Gastroesophageal sphincter (tissue), 4 donors: Measurements from ENCODE around the gene PHC2. TPM values are rescaled to one million over a fixed set of nuclear protein-coding genes. Genes with fewer than 3 reads are reported as not detected.
"Not testable (repeated sequence)": the region's sequence is repeated elsewhere in the genome, so short reads cannot be mapped to it uniquely, and the experiment has no call there.

Source experiments
- ATAC-seq: fragments of 150-250 bp; one replicate; pipeline ENCODE4 v1.9.1; 2016; ENCODE audit warnings: mild to moderate bottlenecking, moderate library complexity
- H3K27ac ChIP-seq, 4 donors: fragments of 200-600 bp; sonication (generic) in 3 of 4; 1 replicate in 3 of 4; 2 replicates in 1 of 4; pipeline ENCODE4 v1.5.1; 2016 to 2019
- H3K27me3 ChIP-seq: fragments of 200-600 bp; sonication (generic); one replicate; pipeline ENCODE4 v1.5.1; 2019
- H3K36me3 ChIP-seq, 2 donors: fragments of 200-600 bp; sonication (generic); one replicate each; pipeline ENCODE4 v1.5.1; 2019; ENCODE audit warnings: control low read depth in 1 of 2
- H3K4me1 ChIP-seq, 3 donors: fragments of 200-600 bp; sonication (generic); 1 replicate in 2 of 3; 2 replicates in 1 of 3; pipeline ENCODE4 v1.5.1; 2016 to 2019; ENCODE audit warnings: control low read depth in 2 of 3
- H3K4me3 ChIP-seq, 2 donors: fragments of 200-600 bp; sonication (generic); one replicate each; pipeline ENCODE4 v1.5.1; 2019; ENCODE audit warnings: mild to moderate bottlenecking in 1 of 2, moderate library complexity in 1 of 2
- H3K9me3 ChIP-seq, 3 donors: fragments of 200-600 bp; sonication (generic); one replicate each; pipeline ENCODE4 v1.5.1; 2017 to 2019; ENCODE audit warnings: control low read depth in 2 of 3
- CTCF ChIP-seq, 4 experiments: fragments of 200-600 bp in 2 of 4; fragments of 450-650 bp in 2 of 4; sonication (generic) in 1 of 4; IDR thresholded peaks; one replicate each; pipeline ENCODE4 v1.5.1; 2017 to 2019; ENCODE audit warnings: antibody characterized with exemption in 4 of 4, mild to moderate bottlenecking in 2 of 4, moderate library complexity in 2 of 4
- EP300 ChIP-seq: sonication (generic); formaldehyde crosslinking; IDR thresholded peaks from one replicate; pipeline ENCODE4 v1.6.1; 2017; ENCODE audit warnings: antibody characterized with exemption, mild to moderate bottlenecking
- POLR2A ChIP-seq, 2 donors: fragments of 450-650 bp; IDR thresholded peaks; one replicate each; pipeline ENCODE4 v1.6.1; 2017; ENCODE audit warnings: antibody characterized with exemption in 2 of 2, mild to moderate bottlenecking in 2 of 2, moderate library complexity in 1 of 2
- POLR2AphosphoS5 ChIP-seq: sonication (generic); formaldehyde crosslinking; IDR thresholded peaks from one replicate; pipeline ENCODE4 v1.6.1; 2017; ENCODE audit warnings: antibody characterized with exemption
- WGBS, 2 donors: methylation state at CpG; one replicate each; pipeline ENCODE4 v1.1.5; 2018; ENCODE audit warnings: low coverage in 1 of 2; 5-methylcytosine and 5-hydroxymethylcytosine counted together
- total RNA-seq, 4 donors: library from RNA; depleted of rRNA; stranded (reverse); fragments of >200 nt; gene quantifications; one replicate each; pipeline ENCODE4 v1.1.0, GENCODE V29; 2016

Gene PHC2
- total RNA-seq, 4 donors from 2014 or later, result 99.8 to 223 (median 181) TPM

DNA sequence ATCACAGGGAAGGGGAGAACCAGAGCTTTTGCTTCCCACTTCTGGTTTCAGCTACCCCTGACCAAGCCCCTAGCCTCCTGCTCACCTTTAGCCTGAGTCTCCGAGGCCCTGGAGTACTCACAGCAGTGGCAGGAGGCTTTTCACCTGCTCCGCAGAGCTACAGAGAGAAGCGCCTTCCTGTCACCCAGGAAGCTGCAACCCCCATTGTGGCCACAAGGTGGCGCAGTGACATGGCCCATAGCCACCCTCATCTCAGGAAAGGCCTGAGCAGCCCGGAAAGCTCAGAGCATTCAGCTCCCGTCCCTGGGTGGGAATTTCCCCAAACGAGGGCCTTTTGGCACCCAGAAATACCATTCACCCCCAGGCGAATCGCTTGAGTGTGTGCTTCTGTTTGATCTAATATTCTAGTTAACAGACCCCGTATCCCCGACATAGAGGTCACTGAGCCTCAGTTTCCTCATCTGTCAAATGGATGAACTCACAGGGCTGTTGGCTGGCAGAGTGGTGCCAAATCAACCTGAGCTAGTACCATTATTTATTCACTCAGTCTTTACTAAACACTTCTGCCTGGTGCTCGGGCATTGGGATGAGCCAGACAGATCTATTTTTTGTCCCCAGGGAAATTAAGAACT is 135.3 kb downstream of the PHC2 start:
- ATAC-seq, result peak; percentile 80
- 37 to 70% methylated on average over 3 to 8 of the region's 12 CpGs for WGBS, 2 donors
- no peak overlapping the region for H3K4me3 ChIP-seq
- H3K27me3 ChIP-seq, result no peaks in the 10 kb centered on the region
- peaks cover 0 to 63% of the 10 kb centered on the region in 2 donors for H3K36me3 ChIP-seq
- peaks cover 0 to 53% (median 11%) of the 10 kb centered on the region in 3 donors for H3K4me1 ChIP-seq
- peak overlapping the region in 3 of 4 donors; percentile 46 to 73 (median 67) for H3K27ac ChIP-seq
- no peaks in the 10 kb centered on the region for H3K9me3 ChIP-seq
- TF ChIP-seq CTCF (IDR thresholded peaks at IDR 0.05) (peak; percentile 98 to 99 (median 99)), POLR2AphosphoS5 (peak; percentile 73), EP300 (no peak), POLR2A (IDR thresholded peaks at IDR 0.05) (no peak)

GRCh38 chr1:33295023-33295422 is 135.9 kb downstream of the PHC2 start:
- peak overlapping the region in 3 of 4 donors; percentile 46 to 73 (median 67) for H3K27ac ChIP-seq
- ATAC-seq, result no peak
- TF ChIP-seq EP300 (no peak), POLR2AphosphoS5 (no peak), POLR2A (IDR thresholded peaks at IDR 0.05) (no peak)

GRCh38 chr1:33294071-33295010 is 136.6 kb downstream of the PHC2 start:
- Histone ChIP-seq H3K27me3 (no peaks in the 10 kb centered on the region), H3K4me3 (no peak overlapping the region), H3K36me3 (peaks cover 0 to 64% of the 10 kb centered on the region in 2 donors), H3K9me3 (no peaks in the 10 kb centered on the region), H3K4me1 (peaks cover 0 to 50% (median 10%) of the 10 kb centered on the region in 3 donors), H3K27ac (peak overlapping the region in 2 of 4 donors; percentile 67 to 73)
- ATAC-seq, result no peak
- WGBS, 2 donors, result 77 to 78% methylated on average over 4 to 5 of the region's 13 CpGs
- TF ChIP-seq POLR2A (IDR thresholded peaks at IDR 0.05) (no peak), CTCF (IDR thresholded peaks at IDR 0.05) (no peak), EP300 (no peak), POLR2AphosphoS5 (no peak)

More at GRCh38 chr1:33295023-33295422, 135.9 kb downstream of the PHC2 start:
- peaks cover 0 to 48% (median 10%) of the 10 kb centered on the region in 3 donors for H3K4me1 ChIP-seq
- H3K9me3 ChIP-seq, result no peaks in the 10 kb centered on the region
- H3K4me3 ChIP-seq, result no peak overlapping the region
- peaks cover 0 to 64% of the 10 kb centered on the region in 2 donors for H3K36me3 ChIP-seq
- H3K27me3 ChIP-seq, result no peaks in the 10 kb centered on the region
- WGBS, 2 donors, result no CpG with 5 or more reads among the region's 15 CpGs

DNA sequence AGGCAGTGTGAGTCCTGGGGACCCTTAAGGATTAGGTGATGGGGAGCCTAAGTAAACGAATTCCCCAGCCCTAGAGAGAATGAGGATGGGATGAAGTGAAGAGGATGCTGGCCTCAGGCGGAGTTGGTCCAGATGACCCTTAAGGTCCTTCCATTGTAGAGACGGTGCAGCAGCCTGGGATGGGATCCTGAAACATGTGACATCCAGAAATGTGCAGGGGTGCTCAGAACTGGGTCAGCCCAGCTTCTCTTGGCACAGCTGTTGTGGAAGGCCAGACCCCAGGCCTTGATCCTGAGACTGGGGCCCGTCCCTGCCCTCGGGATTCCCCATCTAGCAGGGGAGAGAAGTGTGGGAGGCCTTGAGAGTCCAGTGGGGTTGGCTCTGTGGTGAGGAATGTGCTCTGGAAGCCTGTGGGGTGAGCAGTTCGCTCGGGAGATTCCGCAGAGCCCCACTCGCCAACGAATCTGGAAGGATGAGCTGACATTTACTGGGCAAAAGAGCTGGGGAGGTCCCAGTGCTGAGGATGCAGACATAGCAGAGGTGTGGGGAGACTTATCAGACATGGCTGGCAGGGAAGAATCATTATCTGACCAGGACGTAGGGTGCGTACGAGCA is 138.1 kb downstream of the PHC2 start:
- peaks cover 0 to 47% (median 10%) of the 10 kb centered on the region in 3 donors for H3K4me1 ChIP-seq
- peak overlapping the region in 3 of 4 donors; percentile 37 to 55 (median 55) for H3K27ac ChIP-seq
- ATAC-seq, result no peak
- TF ChIP-seq EP300 (no peak), POLR2AphosphoS5 (no peak), CTCF (IDR thresholded peaks at IDR 0.05) (no peak), POLR2A (IDR thresholded peaks at IDR 0.05) (no peak)
- H3K27me3 ChIP-seq, result no peaks in the 10 kb centered on the region
- no peaks in the 10 kb centered on the region for H3K9me3 ChIP-seq
- 41 to 54% methylated on average over 3 to 6 of the region's 13 CpGs for WGBS, 2 donors
- H3K4me3 ChIP-seq, result no peak overlapping the region
- H3K36me3 ChIP-seq, result peaks cover 0 to 56% of the 10 kb centered on the region in 2 donors

GRCh38 chr1:33290615-33291014 is 140.3 kb downstream of the PHC2 start:
- peaks cover 0 to 49% (median 9%) of the 10 kb centered on the region in 3 donors for H3K4me1 ChIP-seq
- H3K9me3 ChIP-seq, H3K27ac ChIP-seq, H3K27me3 ChIP-seq, H3K4me3 ChIP-seq, ATAC-seq: not testable (repeated sequence)
- peaks cover 0 to 46% of the 10 kb centered on the region in 2 donors for H3K36me3 ChIP-seq
- whole genome bisulfite sequencing, 2 donors, result no CpG with 5 or more reads among the region's 2 CpGs
